Measurements from ENCODE around the gene KCTD14. TPM values are rescaled to one million over a fixed set of nuclear protein-coding genes. Genes with fewer than 3 reads are reported as not detected.

KCTD14 gene
- total and polyA plus RNA-seq, 9 of the 15 experiments (the other 6 are each of a cell fraction or from before 2014, with no cell fraction given), result 0.04 to 0.30 (median 0.11) TPM; not detected in 2

- no peak overlapping the region for H3K4me2 ChIP-seq (ENCODE audit: insufficient read depth, low read length)
- no peak overlapping the region for H3K4me3 ChIP-seq
- no peak for DNase-seq (ENCODE audit: extremely low read depth in 1 of 4, low spot score in 3 of 4)
- H3K9me3 ChIP-seq (replicated peaks; ENCODE audit: control insufficient read depth, insufficient read depth, low read depth, low read length), result no peaks in the 10 kb centered on the region
- 65% methylated on average over 2 of the region's 2 CpGs for WGBS (ENCODE audit: insufficient coverage, low coverage, missing lambda C conversion rate)
- no peak for ATAC-seq
- H3K27ac ChIP-seq (ENCODE audit: extremely low read depth, low read depth, low read length), result no peak overlapping the region
- H3K36me3 ChIP-seq (ENCODE audit: control insufficient read depth, insufficient read depth, low read length), result no peaks in the 10 kb centered on the region
- H3K9me1 ChIP-seq (ENCODE audit: control insufficient read depth, insufficient read depth, low read length), result no peaks in the 10 kb centered on the region
- ChIA-PET CTCF (ENCODE audit: low intra/inter-chr PET ratio) (no interaction called here), POLR2A (no interaction called here)
- in situ Hi-C loops (cut with MboI) (no loop called here), intact Hi-C loops (cut with micrococcal nuclease) (no loop called here)
- no peaks in the 10 kb centered on the region for H3K79me2 ChIP-seq (ENCODE audit: control insufficient read depth, insufficient read depth, low read length)
- peak overlapping the region; percentile 17; the same call in 1 of the 2 replicates for H2AFZ ChIP-seq (ENCODE audit: low read depth, low read length)
- H3K9ac ChIP-seq (ENCODE audit: insufficient read depth in 1 of 2, low read depth in 2 of 2, low read length in 2 of 2), result no peak overlapping the region
- H4K20me1 ChIP-seq (replicated peaks; ENCODE audit: control insufficient read depth, insufficient read depth, low read length), result no peaks in the 10 kb centered on the region
- no peak for FAIRE-seq
- H3K4me1 ChIP-seq (replicated peaks in 1 of 2; ENCODE audit: control insufficient read depth in 2 of 2, insufficient read depth in 2 of 2, low read length in 2 of 2), result no peaks in the 10 kb centered on the region
- H3K27me3 ChIP-seq (ENCODE audit: control insufficient read depth in 2 of 2, insufficient read depth in 2 of 2, low read length in 2 of 2), result no peaks in the 10 kb centered on the region
- no TSS peak for BruUV-seq (replicated peaks)
- no peak for TF ChIP-seq HNRNPL (IDR thresholded peaks at IDR 0.05; ENCODE audit: low read depth, low read length)
- no peak for TF ChIP-seq ZNF740 (CRISPR knock-in tag; IDR thresholded peaks at IDR 0.05)
- no peak for TF ChIP-seq ZNF740 (tag; IDR thresholded peaks at IDR 0.05)
- no peak for TF ChIP-seq MAFK (IDR thresholded peaks at IDR 0.05; ENCODE audit: low read length)
- TF ChIP-seq THAP12 (CRISPR knock-in tag; IDR thresholded peaks at IDR 0.05), result no peak
- TF ChIP-seq ZSCAN29 (IDR thresholded peaks at IDR 0.05), result no peak
- no peak for TF ChIP-seq ATF1 (CRISPR knock-in tag; IDR thresholded peaks at IDR 0.05)
- no peak for TF ChIP-seq ATF1 (tag; IDR thresholded peaks at IDR 0.05)
- TF ChIP-seq ZC3H8 (IDR thresholded peaks at IDR 0.05), result no peak
- TF ChIP-seq TBL1XR1 (IDR thresholded peaks at IDR 0.05; ENCODE audit: low read length in 2 of 2), result no peak
- TF ChIP-seq LARP7 (IDR thresholded peaks at IDR 0.05), result no peak
- TF ChIP-seq ZZZ3 (IDR thresholded peaks at IDR 0.05), result no peak
- no peak for TF ChIP-seq NFE2 (IDR thresholded peaks at IDR 0.05; ENCODE audit: low read depth)
- TF ChIP-seq ARID3B (CRISPR knock-in tag; IDR thresholded peaks at IDR 0.05; ENCODE audit: borderline replicate concordance), result no peak
- no peak for TF ChIP-seq CAMTA2 (CRISPR knock-in tag; conservative IDR thresholded peaks at IDR 0.05)
- TF ChIP-seq C11orf30 (IDR thresholded peaks at IDR 0.05; ENCODE audit: low read depth), result no peak
- no peak for TF ChIP-seq SREBF2 (CRISPR knock-in tag; IDR thresholded peaks at IDR 0.05)
Measured at GRCh38 chr11:78009062-78009461, 14.0 kb downstream of the KCTD14 start.
